Panc1 (cell line): Measurements from ENCODE around the gene PRKAG2.

Source experiments
- TF ChIP-seq, protein P1 (sequence below): fragments of 450-650 bp; IDR thresholded peaks from 2 replicates; pipeline ENCODE4 v1.5.1; 2017; ENCODE audit warnings: mild to moderate bottlenecking
- TF ChIP-seq, protein P2 (sequence below), 2 experiments: IDR thresholded peaks; 2 replicates each; pipeline ENCODE4 v1.6.1; 2011 to 2012; ENCODE audit warnings: low read depth in 2 of 2, control low read depth in 1 of 2, low read length in 1 of 2, mild to moderate bottlenecking in 1 of 2, moderate library complexity in 1 of 2; ENCODE audit not compliant: insufficient read depth in 1 of 2

DNA sequence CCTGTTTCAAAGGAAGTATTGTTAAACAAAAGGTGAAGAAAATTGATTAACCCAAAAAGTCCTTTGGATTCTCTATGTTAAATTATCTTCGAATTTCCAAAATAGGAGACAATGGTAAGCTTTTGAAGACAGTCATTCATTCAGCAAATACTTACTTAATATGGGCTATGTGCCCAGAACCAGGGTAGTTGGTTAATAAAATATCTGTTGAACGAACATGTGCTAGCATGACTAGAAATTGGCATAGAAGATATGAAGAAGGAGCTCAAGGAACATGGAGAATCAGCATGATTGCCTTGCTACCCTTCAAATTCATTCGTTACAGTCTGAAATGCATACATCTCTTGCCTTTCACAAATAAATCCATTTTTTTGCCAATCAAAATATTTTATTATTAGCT, 234.2 kb downstream of the PRKAG2 start:
- TF ChIP-seq, protein P1, sequence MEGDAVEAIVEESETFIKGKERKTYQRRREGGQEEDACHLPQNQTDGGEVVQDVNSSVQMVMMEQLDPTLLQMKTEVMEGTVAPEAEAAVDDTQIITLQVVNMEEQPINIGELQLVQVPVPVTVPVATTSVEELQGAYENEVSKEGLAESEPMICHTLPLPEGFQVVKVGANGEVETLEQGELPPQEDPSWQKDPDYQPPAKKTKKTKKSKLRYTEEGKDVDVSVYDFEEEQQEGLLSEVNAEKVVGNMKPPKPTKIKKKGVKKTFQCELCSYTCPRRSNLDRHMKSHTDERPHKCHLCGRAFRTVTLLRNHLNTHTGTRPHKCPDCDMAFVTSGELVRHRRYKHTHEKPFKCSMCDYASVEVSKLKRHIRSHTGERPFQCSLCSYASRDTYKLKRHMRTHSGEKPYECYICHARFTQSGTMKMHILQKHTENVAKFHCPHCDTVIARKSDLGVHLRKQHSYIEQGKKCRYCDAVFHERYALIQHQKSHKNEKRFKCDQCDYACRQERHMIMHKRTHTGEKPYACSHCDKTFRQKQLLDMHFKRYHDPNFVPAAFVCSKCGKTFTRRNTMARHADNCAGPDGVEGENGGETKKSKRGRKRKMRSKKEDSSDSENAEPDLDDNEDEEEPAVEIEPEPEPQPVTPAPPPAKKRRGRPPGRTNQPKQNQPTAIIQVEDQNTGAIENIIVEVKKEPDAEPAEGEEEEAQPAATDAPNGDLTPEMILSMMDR: no peak
- TF ChIP-seq, protein P2, sequence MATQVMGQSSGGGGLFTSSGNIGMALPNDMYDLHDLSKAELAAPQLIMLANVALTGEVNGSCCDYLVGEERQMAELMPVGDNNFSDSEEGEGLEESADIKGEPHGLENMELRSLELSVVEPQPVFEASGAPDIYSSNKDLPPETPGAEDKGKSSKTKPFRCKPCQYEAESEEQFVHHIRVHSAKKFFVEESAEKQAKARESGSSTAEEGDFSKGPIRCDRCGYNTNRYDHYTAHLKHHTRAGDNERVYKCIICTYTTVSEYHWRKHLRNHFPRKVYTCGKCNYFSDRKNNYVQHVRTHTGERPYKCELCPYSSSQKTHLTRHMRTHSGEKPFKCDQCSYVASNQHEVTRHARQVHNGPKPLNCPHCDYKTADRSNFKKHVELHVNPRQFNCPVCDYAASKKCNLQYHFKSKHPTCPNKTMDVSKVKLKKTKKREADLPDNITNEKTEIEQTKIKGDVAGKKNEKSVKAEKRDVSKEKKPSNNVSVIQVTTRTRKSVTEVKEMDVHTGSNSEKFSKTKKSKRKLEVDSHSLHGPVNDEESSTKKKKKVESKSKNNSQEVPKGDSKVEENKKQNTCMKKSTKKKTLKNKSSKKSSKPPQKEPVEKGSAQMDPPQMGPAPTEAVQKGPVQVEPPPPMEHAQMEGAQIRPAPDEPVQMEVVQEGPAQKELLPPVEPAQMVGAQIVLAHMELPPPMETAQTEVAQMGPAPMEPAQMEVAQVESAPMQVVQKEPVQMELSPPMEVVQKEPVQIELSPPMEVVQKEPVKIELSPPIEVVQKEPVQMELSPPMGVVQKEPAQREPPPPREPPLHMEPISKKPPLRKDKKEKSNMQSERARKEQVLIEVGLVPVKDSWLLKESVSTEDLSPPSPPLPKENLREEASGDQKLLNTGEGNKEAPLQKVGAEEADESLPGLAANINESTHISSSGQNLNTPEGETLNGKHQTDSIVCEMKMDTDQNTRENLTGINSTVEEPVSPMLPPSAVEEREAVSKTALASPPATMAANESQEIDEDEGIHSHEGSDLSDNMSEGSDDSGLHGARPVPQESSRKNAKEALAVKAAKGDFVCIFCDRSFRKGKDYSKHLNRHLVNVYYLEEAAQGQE (IDR thresholded peaks at IDR 0.05; ENCODE audit: insufficient read depth in 1 of 2, low read depth in 2 of 2, low read length in 1 of 2): no peak
